Neural cell (in vitro differentiated cells): ENCODE results near the gene CITED1.

ENCODE experiments used
- CTCF ChIP-seq: fragments of 450-650 bp; IDR thresholded peaks from 2 replicates; pipeline ENCODE4 v1.5.1; 2014; ENCODE audit warnings: antibody characterized with exemption, mild to moderate bottlenecking, moderate library complexity; ENCODE audit not compliant: poor library complexity, severe bottlenecking
- EP300 ChIP-seq: fragments of 450-650 bp; conservative IDR thresholded peaks from 2 replicates; pipeline ENCODE4 v1.6.1; 2014; ENCODE audit warnings: antibody characterized with exemption, mild to moderate bottlenecking, moderate library complexity; ENCODE audit not compliant: poor library complexity, severe bottlenecking
- POLR2AphosphoS5 ChIP-seq: IDR thresholded peaks from 2 replicates; pipeline ENCODE4 v1.6.1; 2012
- RAD21 ChIP-seq: fragments of 450-650 bp; conservative IDR thresholded peaks from 2 replicates; pipeline ENCODE4 v1.6.1; 2014; ENCODE audit warnings: antibody characterized with exemption, mild to moderate bottlenecking, moderate library complexity
- SMC3 ChIP-seq: fragments of 450-650 bp; conservative IDR thresholded peaks from 2 replicates; pipeline ENCODE4 v1.6.1; 2014; ENCODE audit warnings: antibody characterized with exemption, mild to moderate bottlenecking, moderate library complexity; ENCODE audit not compliant: poor library complexity
- TAF1 ChIP-seq: IDR thresholded peaks from 2 replicates; pipeline ENCODE4 v1.6.1; 2012; ENCODE audit warnings: low read depth
- TF ChIP-seq, protein P1 (sequence below): IDR thresholded peaks from 2 replicates; pipeline ENCODE4 v1.6.1; 2012; ENCODE audit warnings: borderline replicate concordance

DNA sequence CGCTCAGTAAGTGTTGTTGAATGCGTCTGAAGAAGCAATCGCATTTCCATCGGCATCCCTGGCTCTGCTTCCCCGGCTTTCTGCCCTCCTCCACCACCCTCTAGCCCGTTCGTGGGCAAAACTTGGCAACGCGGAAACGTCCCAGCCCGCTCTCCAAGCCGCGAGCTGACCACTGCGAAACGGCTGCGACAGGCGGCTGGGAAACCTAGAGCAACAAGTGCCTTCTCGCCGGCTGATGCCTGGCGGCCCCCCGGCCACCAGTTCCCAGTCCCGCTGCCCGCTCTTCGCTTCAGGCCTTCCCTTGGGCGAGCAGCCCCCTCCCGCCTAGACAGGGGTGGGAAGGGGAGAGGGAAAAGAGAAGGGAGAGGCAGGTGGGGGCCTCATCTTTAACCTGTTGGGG is 837 bp downstream of the CITED1 start:
- no peak for TF ChIP-seq SMC3
- TF ChIP-seq POLR2AphosphoS5 = no peak
- TF ChIP-seq, protein P1, sequence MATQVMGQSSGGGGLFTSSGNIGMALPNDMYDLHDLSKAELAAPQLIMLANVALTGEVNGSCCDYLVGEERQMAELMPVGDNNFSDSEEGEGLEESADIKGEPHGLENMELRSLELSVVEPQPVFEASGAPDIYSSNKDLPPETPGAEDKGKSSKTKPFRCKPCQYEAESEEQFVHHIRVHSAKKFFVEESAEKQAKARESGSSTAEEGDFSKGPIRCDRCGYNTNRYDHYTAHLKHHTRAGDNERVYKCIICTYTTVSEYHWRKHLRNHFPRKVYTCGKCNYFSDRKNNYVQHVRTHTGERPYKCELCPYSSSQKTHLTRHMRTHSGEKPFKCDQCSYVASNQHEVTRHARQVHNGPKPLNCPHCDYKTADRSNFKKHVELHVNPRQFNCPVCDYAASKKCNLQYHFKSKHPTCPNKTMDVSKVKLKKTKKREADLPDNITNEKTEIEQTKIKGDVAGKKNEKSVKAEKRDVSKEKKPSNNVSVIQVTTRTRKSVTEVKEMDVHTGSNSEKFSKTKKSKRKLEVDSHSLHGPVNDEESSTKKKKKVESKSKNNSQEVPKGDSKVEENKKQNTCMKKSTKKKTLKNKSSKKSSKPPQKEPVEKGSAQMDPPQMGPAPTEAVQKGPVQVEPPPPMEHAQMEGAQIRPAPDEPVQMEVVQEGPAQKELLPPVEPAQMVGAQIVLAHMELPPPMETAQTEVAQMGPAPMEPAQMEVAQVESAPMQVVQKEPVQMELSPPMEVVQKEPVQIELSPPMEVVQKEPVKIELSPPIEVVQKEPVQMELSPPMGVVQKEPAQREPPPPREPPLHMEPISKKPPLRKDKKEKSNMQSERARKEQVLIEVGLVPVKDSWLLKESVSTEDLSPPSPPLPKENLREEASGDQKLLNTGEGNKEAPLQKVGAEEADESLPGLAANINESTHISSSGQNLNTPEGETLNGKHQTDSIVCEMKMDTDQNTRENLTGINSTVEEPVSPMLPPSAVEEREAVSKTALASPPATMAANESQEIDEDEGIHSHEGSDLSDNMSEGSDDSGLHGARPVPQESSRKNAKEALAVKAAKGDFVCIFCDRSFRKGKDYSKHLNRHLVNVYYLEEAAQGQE = no peak
- no peak for TF ChIP-seq CTCF
- TF ChIP-seq EP300 = no peak
- no peak for TF ChIP-seq TAF1
- no peak for TF ChIP-seq RAD21
